SW 1271 (cell line): Measurements from ENCODE around the gene TNS4.
"Not testable (repeated sequence)": the region's sequence is repeated elsewhere in the genome, so short reads cannot be mapped to it uniquely, and the experiment has no call there.

Experiments used
- DNase-seq, 2 experiments: peaks; one replicate each; lab custom pipeline; 2025; lab: John Stamatoyannopoulos, UW

The TNS4 gene, protein sequence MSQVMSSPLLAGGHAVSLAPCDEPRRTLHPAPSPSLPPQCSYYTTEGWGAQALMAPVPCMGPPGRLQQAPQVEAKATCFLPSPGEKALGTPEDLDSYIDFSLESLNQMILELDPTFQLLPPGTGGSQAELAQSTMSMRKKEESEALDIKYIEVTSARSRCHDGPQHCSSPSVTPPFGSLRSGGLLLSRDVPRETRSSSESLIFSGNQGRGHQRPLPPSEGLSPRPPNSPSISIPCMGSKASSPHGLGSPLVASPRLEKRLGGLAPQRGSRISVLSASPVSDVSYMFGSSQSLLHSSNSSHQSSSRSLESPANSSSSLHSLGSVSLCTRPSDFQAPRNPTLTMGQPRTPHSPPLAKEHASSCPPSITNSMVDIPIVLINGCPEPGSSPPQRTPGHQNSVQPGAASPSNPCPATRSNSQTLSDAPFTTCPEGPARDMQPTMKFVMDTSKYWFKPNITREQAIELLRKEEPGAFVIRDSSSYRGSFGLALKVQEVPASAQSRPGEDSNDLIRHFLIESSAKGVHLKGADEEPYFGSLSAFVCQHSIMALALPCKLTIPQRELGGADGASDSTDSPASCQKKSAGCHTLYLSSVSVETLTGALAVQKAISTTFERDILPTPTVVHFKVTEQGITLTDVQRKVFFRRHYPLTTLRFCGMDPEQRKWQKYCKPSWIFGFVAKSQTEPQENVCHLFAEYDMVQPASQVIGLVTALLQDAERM

DNA sequence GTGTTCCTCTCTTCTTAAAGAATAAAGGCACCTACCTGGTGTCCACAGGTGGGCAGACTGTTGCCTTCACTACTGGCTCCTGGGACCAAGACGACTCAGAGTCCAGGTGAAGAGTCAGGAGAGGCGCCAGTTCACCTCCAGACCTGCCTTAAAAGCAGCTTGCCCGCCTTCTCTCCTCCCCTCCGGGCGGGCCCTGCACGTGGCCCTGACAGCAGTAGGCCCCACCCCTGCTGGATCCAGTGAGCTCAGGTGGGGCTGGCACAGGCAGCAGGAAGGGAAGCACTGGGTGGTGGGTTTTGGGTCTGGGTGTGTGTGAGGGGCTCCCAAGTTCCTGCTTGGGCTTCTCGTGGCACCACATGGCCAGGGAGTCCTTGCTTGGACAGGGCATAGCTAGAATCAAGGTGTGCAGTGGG is at the start of gene TNS4:
Gene TNS4 (minus strand): TSS at position 125 of the 413 bp plus-strand sequence. CDS start 5,198 bp downstream, outside the sequence.
- DNase-seq: no peak

DNA sequence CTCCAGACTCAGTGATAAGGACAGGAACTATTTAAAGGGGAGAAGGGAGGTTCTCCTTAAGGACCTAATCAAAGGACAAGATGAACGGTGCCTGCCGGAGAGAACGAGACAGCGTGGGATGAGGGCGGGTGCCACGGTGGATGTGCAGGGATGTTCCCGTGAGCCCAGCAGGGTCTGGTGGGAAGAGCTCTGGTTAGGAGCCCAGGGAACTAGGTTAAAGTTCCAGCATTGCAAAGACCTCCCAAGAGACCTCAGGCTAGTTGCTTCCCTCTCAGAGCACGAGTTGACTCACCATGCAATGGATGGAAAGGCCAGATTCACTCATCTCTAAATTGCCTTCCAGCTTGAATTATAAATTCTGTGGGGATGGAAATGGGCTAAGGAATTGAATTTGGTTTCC is 49.2 kb upstream of the TNS4 start:
- DNase-seq: no peak

DNA sequence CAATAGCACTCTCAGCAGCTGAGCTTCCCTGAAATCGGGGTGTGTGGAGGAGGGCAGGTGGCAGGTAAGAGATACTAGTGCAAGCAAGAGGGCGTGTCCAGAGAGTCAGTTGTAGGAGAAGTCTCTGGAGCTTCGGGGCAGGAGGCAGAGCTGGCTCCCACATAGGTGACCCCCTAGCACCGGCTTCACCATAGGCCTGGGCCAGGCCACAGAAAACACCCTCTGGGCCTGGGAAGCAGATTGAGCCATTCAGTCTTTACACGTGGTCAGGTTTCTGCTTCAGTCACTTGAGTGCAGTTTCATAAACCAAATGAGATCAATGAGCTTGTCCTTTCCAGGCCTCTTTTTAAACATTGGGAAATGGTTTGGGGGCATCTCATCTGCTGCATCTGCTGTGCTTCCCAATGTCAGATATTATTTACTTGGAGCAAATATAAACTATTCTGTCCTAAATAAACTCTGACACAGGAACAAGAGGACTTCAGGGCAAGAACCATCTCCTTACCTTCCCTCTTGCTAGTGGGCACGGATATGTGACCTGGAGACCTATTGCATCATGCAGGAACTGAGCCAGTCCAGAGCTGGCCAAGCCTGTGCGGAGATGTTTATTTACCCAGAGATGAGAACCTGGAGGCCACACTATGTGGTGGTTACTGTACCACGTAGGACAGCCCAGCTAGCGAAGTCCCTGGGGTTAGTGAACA is 47.7 kb upstream of the TNS4 start:
- DNase-seq: no peak

DNA sequence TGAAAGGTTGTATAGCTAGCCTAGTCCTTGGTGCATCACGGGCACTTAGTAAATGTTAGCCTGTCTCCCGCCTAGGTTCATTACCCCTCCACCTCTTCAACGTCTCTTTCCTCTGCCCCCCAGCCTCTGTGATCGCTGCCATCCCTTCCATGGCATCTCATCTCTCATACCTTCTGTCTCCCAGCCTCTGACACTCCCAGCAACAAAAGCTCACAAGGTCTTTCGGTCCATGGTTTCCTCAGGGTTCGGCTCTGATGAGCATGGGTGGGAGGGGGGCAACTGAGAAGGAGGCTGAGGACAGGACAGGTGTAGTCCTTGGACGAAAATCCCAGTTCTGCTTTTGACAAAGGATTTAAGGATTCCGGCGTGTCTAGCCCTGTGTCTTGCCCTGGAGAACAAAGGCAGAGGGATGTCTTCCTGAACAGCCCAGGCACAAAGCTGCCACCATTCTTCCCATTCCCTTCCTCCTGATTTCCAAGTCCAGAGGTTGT is 47.1 kb upstream of the TNS4 start:
- no peak for DNase-seq

DNA sequence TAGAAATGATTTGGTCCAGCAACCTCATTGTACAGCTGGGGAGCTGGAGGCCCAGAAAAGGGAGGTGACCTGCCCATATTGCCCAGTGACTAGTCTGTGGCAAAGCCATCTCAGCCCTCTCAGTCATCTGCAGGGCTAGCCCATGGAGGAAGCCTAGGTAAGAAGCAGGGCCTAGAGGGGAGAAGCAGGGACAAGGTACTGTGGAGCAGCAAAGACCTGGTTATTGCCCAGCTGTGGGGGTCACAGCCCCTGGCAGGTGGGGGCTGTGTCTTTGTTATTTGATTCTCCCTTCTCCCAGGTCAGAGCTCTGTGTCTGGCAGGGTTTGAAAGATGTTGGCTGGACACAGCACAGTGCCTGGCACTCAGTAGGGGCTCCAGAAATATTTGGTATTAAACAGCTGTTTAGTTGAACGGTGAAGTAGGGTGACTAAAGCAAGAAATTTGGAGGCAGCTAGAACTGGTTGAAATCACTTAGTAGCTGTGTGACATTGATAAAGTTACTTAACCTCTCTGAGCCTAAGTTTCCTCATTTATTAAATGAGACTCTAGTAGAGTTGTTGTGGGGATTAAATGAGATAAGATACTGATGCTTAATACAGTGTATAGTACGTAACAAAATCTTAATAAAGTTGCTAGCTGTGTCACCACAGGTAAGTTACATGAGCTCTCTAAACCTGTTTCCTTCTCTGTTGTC is 46.5 kb upstream of the TNS4 start:
- DNase-seq: no peak

DNA sequence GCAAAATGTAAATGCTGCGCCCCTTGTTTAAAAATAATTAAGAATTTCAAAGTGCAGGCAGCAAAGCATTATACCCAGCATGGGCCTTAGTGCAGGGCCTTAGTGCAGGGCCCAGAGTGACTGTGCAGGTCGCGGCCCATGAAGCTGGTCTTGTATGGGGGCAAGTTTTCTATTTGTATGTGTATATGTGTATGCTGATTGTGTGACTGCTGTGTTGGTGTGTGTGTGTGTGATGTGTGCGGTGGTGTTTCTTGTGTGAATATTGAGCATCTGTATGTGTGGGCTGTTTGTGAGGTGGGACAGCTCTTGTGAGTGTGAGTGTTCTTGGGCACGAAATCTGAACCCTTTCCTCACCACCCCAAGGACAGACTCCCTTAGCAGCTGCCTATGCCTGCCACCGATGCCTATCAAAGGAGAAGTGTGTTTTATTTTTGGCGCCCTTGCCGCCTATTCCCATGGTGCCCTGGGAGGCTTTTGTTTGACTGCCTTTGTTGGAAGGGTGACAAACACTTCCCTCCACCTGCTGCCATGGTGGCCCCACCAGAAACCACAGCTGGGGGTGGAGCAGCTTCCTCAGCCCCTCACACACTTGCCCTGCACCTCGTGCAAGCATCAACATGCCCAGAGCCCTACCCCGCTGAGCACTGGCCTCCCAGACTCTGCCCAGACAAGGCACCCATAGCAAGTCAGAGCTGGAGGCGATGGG is 45.8 kb upstream of the TNS4 start:
- DNase-seq: no peak

DNA sequence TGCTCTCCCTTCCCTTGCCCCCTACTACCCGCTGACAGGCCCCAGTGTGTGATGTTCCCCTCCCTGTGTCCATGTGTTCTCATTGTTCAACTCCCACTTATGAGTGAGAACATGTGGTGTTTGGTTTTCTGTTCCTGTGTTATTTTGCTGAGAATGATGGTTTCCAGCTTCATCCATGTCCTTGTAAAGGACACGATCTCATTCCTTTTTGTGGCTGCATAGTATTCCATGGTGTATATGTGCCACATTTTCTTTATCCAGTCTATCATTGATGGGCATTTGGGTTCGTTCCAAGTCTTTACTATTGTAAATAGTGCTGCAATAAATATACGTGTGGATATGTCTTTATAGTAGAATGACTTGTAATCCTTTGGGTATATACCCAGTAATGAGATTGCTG is 45.1 kb upstream of the TNS4 start:
- not testable (repeated sequence) for DNase-seq

DNA sequence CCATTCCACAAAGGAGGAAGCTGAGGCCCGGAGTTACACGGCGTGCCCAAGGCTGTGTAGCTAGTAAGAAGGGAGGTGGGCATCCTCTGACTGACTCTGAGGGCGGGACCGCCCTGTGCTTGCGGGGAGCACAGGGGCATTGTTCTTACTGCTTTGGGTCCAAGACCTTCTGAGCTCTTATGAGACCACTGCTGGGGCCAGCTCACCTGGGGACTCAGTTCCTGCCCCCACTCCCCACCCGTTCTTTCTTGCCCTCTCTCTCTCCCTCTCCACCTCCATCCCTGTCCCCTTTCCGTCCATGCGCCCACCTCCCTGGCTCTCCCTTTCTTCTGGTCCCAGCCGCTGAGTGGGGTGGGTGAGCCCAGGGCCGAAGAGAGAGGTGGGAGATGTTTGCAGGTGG is 44.2 kb upstream of the TNS4 start:
- no peak for DNase-seq

DNA sequence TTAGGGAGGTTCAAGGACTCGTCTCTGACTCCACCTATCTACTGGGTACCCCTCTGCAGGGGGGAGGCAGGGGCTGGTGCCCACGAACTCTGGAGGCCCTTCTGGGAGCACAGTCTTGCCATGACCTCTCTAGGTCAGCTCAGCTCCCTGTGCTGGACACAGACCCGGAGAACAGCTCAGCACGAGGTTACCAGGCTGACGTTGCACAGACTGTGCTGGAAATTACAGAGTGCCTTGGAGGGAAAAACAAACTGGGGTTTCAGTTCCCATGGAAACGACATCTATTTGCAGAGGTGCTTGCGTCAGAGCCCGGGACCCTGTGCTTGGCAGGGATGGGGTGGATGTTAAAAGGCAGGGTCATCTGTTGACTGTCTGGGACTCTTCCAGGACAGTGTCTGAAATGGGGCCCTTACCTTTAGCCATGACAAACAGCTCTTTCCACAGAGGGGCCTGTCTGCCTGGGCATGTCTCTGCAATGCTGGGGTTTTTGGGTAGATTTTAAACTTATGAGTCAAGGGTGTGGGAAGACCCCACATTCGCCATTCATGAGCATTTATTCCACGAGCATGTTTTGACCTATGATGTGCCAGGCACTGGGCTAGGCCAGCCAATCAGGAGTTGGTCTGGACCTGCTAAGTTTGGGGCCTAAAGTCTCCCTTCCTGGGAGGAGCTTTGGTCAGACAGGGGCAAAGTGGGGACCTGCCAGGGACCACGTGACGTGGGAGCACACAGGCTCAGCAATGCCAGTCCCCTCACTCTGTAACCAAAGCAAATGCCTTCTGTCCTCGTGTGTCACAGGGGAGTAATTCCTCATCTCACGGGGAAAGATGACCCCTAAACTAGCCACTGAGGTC is 41.4 kb upstream of the TNS4 start:
- DNase-seq: no peak

DNA sequence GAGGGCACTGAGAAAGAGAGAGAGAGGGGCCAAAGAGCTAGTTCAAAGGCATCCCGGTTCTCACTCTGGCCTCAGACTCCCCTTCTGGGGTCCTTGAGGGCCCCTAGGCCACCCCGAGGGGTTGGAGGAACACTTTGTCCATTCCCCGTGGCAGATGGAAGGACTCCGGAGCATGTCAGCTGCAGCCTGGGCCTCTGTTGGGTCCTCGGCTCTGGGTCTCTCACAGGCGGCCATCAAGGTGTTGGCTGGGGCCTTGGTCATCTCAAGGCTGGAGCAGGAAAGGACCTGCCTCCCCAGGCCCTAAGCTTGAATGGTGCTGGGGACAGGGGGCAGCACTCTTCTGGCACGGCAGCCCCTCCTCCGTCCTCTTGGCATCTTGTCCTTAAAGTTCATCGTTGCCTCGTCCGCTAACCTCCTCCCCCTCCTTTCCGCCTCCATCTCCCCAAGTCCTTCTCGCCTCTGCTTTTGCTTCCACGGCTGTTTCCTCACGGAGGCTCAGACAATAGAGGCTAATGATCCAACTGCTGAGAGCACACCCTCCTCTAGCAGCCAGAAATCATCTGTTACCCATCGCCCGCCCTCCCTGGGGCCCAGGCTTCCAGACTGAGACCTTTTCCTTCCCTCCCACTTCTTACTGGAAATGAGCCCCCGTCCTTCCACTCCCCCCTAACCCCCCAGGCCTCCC is 40.6 kb upstream of the TNS4 start:
- DNase-seq: no peak

DNA sequence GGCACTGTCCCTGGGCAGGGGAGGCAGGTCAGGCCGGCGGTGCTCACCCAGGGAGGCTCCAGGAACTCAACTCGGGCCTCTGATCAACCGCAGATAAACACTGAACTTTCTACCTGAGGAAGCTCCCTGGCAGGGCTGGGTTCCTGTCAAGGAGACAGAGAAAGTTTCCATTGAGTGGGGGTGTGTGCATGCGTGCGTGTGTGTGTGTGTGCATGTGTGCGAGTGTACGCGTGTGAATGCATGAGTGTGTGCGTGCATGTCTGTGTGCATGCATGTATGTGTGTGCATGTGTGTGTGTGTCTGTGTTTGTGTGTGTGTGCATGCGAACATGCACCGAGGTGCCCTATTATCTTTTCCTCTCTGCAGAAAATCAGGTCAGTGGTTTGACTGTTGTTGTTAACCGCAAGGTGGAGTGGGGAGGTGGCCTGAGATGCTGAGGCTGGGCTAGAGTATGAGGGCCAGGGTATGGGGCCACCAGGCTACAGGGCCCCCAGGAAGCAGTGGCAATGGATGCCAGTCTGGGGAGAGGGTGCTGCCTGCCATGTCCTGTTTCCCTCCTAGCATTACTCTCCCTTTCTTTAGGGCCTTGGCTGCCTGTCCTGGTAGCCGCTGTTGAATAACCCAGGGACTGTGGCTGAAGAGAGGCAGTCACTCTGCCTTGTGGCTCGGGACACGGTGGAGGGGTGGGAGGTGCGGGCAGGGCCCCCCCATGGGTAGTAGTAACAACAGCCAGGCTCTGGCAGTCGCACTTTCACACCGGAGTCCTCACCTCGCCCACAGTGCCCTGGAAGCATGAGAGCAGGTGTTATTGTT is 39.8 kb upstream of the TNS4 start:
- DNase-seq: no peak

DNA sequence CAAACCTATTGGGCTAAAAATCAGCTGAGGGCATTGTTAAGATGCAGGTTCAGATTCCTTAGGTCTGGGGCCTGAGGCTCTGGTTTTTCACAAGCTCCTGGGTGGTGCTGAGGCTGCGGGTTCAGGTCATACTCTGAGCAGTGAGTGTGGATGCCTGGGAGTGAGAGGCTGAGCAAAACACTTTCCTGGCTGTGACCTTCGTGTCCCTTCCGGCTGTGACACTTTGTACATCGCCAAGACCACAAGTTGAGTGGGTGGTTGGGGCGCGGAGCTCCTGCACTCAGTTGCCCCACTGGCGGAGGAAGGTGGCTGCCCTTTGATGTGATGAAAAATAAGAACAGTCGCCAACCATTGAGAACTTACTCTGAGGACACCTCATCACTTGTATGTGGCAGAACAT is 39.0 kb upstream of the TNS4 start:
- no peak for DNase-seq

DNA sequence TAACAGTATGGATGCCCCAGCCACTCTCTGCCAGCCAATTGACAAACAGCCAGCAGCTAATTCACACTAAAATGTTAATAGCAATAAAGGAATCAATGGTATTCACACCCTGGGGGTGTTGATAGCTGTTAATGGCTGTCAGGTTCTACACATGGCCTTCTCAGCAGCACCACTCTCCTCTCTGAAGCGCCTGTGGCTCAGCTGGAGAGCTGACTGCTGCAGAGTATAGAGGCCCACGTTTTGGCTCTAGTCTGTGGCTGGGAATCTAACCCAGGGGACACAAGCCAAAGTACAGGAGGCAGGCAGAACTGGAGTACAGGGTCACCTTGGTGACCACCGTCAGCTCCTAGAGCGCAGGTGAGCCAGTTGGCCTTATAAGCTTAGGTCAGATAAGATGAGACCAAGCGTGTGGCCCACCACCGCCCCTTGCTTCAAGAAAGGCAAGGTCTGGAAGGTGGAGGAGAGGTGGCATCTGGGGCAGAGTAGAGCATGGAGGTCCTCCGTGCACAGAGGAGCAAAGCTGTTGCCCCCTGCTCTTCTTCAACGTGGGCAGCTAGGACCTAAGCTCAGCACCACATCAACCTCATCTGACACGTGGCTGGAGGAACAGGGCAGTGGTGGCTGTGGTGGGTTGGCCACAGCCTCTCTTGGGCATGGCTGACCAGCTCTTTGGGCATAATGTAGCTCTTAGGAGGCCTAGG is 38.4 kb upstream of the TNS4 start:
- no peak for DNase-seq

DNA sequence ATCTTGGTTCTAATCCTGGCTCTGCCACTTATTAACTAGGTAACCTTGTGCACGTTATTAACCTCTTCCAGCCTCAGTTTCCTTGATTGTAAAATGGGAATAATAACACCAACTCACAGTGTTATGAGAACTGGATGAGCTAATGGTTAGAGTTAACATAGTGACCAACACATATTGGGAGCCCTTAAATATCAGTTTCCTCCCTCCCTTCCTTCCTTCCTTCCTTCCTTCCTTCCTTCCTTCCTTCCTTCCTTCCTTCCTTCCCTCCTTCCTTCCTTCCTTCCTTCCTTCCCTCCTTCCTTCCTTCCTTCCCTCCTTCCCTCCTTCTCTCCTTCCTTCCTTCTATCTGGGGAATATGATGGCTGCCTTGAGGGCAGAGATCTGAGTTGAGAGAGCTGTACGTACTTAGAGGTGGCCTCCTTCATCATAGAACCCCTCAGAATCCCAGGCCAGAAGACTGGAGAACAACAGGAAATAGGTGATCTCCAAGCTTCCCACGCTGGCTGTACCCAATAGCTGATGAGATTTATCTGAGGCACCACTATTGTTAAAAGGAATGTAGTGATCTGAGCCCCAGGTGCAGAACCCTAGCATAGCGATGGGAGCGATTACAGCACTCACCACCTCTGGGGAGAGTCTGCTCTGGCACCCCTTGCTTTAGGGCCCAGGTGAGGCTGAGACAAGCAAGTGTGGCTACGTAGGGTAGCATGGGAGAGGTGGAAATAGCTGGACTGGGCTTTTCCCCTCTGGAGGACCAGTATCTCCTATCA is 37.7 kb upstream of the TNS4 start:
- no peak for DNase-seq

DNA sequence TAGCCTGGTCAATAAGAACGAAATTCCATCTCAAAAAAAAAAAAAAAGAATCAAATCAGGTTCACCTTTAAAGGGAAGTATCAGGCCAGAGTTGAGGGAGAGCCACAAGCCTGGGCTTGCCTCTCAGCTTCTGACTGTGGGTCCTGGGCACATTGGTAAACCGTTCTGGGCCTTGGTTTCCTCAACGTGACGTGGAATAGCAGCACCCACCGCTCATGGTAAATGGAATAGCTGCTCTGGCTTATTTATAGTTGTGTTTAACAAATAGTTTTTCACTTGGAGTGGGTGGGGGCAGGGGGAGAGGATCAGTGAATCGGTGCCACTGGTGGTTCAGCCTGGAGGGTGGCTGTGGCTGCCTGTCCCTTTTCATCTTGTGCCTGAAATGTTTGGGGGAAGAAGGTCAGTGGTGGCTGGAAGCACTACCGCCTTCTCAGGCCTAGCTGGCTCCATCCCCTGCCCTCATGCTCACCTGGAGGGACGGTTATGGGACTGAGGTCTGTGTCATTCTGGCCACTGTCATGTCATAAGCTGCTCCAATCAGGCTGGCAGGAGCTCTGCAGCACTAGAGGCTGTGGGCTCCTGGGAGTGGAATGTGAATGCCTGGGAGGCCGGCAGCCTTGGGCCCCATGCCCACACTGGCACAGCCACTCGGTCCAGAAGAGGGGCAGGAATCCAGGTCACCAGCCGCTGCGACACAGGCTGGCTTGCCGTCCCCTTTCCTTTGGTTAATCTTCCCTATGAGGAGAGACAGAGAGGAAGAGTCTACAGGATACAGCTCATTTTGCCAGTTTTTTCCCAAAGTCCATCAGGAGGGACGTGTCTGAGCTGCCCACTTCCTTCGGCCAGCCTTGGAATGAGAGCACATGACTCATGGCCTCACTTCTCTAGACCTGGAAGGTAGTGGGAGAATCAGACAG is 36.9 kb upstream of the TNS4 start:
- DNase-seq: no peak
